HG02970 (cell line): Measurements from ENCODE around the gene EFL1.

Experiments used
- ATAC-seq: cut with Tn5 transposase; IDR thresholded peaks from one replicate; pipeline ENCODE4 v1.9.1; 2021; ENCODE audit warnings: mild to moderate bottlenecking, moderate library complexity, moderate number of reproducible peaks; ENCODE audit not compliant: unreplicated experiment, low FRiP score

The EFL1 gene

DNA sequence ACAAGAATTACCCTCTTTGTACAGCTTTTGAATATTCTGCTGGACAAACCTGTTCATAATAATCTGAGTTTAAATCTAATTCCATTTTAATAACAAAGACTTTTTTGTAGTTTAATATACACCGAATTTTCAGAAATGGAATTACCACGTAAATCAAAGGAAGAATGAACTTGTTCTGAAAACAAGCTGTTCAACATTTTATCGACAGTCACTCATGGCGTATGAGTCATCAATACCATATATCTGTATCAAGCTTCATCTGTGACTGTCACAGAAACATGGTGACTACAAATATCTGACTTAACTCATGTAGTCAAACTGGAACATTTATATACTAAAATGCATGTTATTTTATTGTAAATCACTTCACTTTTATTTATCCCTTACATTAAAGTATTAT, 90.0 kb downstream of the EFL1 start:
- no peak for ATAC-seq

DNA sequence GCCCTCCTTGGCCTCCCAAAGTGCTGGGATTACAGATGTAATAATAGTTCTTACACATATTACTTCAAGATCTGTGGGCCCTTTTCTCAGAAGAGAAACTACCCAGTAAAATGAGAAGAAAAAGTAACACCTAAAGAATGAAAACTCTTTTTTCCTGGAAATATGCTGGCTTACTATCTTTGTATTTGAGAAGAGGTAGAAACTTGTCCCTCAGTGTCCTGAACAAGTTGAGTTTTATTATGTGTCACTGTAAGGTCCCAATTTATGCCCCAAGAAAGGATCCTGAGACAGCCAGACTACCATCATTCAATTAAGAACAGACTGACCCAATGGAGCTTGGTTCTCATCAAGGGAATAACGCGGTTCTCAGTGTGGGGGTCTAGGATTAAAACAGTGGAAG, 93.8 kb downstream of the EFL1 start:
- ATAC-seq = no peak

DNA sequence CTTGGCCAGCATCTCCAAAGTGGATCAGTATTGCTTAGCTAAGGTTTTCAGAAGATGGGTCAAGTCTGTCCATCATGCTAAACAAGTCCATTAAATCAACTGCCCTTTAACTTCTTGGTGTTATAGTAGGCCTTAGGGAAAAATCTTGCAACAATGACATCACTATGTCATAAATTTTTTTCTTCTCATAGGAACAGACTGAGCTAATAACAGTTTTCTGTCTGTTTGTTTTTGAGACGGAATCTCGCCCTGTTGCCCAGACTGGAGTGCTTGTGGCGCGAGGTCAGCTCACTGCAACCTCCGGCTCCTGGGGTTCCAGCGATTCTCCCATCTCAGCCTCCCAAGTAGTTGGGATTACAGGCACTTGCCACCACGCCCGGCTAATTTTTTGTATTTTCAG, 94.2 kb downstream of the EFL1 start:
- no peak for ATAC-seq

GRCh38 chr15:82165948-82166376, 96.6 kb downstream of the EFL1 start:
- ATAC-seq = no peak

GRCh38 chr15:82159922-82160321, 102.6 kb downstream of the EFL1 start:
- no peak for ATAC-seq

GRCh38 chr15:82158811-82159210, 103.7 kb downstream of the EFL1 start:
- ATAC-seq = no peak

DNA sequence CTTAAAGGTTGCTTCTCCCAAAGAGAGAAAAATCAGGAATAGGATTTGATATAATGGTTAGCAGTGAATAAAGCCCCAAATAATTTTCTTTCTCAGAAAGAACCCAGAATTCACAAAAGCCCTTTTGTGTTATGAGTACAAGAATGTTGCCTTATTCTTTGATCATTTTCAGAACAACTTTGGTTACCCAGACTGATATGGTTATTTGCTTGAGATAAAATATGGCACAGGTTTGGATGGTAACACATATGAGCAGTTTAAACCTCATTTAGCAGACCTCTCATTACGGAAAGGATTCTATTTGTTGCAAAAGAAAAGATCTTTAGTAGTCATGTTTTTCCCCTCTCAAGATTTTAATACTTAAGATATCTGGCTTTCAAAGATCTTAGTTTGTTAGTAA, 111.9 kb downstream of the EFL1 start:
- no peak for ATAC-seq

DNA sequence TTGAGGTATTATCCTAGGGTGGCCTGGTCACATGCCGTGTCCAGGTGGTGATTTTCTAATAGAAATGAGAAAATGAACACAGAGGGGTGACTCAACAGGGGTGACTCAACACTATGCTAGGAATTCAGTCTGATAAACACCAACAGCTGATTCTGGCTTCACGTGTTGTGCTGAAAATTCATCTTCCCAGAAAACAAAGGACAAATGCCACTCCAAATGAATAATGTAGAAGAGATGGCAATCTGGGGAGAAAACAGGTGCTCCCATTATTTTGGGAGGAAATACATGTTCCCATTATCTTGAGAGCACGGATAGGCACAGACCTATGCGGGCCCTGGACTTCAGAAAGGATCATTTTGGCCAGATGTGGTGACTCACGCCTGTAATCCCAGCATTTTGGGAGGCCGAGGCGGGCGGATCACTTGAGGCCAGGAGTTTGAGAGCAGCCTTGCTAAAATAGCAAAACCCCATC, 115.5 kb downstream of the EFL1 start:
- no peak for ATAC-seq

DNA sequence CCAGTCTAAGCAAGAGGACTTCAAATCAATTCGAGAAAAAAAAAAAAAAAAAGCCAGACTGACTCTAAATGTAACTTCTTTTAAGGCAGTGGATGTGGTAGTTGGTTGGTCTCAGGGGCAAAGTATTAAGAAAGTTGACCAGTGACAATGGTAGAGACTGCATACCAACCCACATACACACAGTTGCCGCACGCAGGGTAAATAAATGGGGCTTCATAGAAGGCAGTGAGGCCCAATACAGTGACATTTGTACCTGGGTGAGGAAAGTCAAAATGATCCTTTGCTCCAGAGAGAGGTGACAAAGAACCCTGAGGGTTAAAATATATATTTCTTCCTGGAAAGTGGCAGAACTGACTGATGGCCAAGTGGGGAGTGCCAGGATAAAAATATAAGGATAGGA, 116.0 kb downstream of the EFL1 start:
- no peak for ATAC-seq

DNA sequence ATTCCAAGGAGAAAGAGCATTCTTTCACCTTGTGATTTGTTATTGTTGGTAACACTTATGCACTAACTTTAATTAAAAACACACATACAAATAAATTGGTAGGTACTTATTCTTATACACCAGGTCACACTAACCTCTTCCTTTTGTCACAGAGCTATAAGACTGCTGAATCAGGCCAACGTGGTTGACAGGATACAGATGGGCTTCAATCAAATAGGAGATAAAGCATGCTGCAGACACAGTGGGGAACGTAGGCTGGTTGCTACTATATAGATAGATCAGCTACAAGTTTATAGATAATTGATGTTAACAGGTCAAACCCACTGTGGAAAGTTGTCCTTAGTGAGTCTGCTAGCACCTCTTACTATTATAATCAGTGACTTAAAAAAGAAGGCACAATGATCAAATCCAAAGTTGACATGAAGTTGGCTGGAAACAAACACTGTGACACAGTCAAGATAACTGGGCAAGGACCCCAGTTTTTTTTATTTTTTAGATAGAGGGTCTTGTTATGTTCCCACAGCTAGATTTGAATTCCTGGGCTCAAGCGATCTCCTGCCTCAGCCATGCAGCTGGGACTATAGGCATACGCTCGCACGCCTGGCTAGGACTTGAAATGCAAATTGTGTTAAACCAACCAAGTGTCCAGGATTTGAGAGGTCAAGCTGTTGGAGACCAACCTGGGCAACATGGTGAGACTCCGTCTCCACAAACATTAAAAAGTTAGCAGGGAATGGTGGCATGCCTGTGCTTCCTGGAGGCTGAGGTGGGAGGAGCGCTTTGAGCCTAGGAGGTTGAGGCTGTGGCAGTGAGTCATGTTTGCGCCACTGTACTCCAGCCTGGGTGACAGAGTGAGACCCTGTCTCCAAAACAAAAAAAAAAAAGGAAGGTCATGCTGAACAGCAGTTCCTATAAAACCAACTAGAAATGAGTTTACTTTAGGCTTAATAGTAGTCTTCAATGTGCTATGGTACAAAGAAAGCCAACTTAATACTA, 118.8 kb downstream of the EFL1 start:
- ATAC-seq = no peak

- ATAC-seq = no peak
Measured at GRCh38 chr15:82140886-82141285, 121.6 kb downstream of the EFL1 start.

DNA sequence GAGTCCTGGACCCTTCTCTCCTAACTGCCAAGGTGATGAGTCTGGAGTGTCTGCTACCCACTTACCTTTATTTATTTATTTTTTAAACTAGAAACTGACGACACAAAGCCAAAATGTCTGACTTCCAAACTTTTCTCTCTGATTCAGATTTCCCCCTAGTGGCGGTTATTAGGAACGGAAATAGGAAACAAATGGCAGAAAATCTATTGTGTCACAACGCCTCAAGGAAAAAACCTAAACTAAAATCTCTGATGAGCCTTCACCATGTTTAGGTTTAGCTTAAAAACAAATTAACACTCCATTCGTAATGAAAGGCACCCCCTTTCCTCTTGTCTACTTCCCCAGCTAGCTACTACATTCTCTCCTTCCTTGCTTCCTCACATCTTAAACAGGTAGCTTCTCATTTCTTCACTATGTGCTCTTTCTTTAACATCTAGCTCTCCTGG, 122.7 kb downstream of the EFL1 start:
- no peak for ATAC-seq

GRCh38 chr15:82138306-82138705, 124.2 kb downstream of the EFL1 start:
- ATAC-seq = no peak

GRCh38 chr15:82137261-82137660, 125.3 kb downstream of the EFL1 start:
- ATAC-seq = no peak

GRCh38 chr15:82136120-82136519, 126.4 kb downstream of the EFL1 start:
- ATAC-seq = no peak

- no peak for ATAC-seq
Measured at GRCh38 chr15:82135638-82136037, 126.9 kb downstream of the EFL1 start.

GRCh38 chr15:82134461-82134860, 128.1 kb downstream of the EFL1 start:
- ATAC-seq = no peak

DNA sequence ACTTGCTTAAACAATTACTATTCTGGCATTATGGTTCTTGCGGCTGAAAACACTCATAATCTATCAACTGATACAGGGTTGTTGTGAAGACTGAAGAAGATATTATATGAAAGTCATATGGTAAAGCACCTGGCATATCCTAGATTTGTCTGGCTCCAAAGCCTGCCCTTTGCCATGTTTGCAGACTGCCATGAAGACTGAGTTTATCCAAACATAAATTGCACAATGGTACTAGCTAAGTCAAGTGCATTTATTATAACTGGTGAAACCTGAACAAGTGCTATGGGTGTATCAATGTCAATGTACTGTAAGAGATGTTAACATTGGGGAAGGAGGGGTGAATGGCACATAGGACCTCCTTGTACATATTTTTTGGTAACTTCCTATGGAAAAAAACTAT, 129.3 kb downstream of the EFL1 start:
- ATAC-seq = no peak

DNA sequence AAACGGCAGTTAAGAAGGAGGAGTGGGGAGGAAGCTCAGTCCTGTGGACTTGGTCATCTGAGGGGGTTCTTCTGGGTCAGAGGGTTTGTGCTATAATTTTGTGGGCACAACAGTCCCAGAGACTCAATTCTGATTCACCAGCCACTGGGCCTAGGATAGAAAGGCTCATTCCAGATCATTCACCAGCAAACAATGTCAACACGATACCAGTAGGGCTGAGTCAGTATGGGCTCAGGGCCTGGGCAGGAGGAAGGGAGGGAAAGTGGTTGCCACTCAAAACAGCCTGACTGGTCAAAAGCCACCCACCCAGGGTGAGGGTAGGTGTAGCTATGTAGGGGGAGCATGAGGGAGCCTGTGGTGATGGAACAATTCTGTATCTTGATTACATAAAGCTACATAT, 129.8 kb downstream of the EFL1 start:
- no peak for ATAC-seq

GRCh38 chr15:82132096-82132495, 130.4 kb downstream of the EFL1 start:
- ATAC-seq = no peak

DNA sequence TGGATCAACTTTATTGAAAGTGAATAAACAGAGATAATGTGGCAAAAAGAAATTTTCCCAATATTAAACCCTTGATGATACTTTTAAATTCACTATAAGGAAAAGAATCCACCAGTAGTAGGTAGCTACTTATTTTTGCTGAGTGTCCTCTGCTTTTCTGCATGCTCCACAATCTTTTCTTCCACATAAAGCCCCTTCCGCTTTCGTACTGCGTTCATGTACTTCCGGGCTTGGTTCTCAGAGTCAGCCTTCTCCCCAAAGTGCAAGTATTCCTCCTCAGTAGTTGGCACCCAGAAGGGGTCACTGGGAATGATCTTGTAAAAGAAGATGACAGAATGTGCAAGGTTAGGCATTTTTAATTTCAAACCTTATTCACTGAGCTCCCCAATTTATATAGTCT, 132.3 kb downstream of the EFL1 start:
- no peak for ATAC-seq

GRCh38 chr15:82129761-82130160, 132.8 kb downstream of the EFL1 start:
- no peak for ATAC-seq
